Measurements from ENCODE around the gene MMP17.

Gene MMP17

DNA sequence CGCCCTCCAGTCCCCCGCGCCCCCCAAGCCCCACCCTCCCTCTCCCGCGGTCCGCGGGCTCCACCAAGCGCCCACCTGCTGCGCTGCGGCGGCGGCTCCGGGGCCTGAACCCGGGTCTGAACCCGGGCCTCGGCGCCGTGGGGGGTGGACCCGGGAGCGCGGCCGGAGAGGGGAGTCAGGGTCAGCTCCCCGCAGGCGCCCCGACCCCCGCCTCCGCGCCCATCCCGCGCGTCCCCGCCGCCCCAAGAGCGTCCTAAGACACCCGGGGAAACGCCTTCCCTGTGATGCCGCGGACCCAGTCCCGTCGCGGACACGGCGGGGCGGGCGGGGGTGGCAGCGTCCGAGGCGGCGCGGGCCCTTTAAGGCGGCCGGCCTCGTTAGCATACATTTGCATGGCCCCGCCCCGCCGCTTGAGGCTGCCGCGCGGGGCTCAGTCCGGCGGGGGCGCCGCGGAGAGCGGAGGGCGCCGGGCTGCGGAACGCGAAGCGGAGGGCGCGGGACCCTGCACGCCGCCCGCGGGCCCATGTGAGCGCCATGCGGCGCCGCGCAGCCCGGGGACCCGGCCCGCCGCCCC lies at the start of gene MMP17:
Gene MMP17, plus strand, starts transcription at position 433 of the 574 bp plus-strand sequence. Its CDS starts 102 bp downstream, at position 535.
- DNase-seq (ENCODE audit: low spot score), result peak; percentile 46

- no peak for DNase-seq (ENCODE audit: low spot score)
Measured at GRCh38 chr12:131779027-131779426, 49.2 kb upstream of the MMP17 start.

DNA sequence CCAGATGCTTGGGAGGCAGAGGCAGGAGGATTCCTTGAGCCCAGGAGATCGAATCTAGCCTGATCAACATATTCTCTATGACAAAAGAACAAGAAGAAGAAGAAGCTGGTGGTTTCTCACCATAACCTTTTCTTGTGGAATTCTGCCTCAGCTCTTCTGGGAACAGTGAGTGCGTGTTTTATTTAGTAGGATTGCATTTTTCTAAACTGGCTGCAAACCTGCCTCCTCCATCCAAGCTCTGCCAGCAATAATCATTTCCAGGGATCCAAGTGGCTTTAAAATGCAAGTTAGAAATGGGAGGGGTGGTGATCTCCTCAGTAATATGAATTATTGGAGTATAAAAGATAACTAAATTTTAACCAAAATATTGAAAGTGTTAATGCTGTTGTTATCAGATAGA lies 46.1 kb upstream of the MMP17 start:
- DNase-seq (ENCODE audit: low spot score), result no peak

DNA sequence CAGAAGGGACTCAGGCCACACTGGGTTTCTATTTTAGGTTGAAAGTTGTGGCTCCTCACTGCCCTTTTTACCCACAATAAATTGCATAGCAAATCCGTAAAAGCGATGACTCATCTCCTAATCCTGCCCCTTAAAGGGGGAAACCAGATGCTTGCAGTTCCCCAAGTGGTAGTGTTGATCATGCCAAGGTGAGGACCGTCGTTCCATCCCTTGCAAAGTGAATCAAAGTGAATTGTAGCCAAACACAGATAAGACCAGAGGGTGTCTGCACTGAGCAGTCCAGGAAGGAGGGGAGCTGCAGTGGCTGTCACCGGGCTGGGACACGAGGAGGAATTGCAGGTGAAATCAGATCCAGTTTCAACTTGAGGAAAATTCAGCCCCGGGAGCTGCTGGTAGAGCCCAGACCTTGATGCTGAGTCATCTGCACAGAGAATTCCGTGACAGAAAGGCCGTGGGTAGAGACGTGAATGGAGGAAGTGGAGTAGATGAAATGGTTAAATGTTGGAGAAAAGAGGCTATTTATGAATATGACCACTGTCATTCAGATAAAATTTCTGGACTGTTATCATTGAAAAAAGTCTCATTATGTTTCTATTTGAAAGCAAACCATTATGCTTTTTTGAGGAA lies 44.2 kb upstream of the MMP17 start:
- DNase-seq (ENCODE audit: low spot score), result no peak

- no peak for DNase-seq (ENCODE audit: low spot score)
Measured at GRCh38 chr12:131784909-131785762, 43.1 kb upstream of the MMP17 start.

- DNase-seq (ENCODE audit: low spot score), result no peak
Measured at GRCh38 chr12:131785763-131786330, 42.3 kb upstream of the MMP17 start.

DNA sequence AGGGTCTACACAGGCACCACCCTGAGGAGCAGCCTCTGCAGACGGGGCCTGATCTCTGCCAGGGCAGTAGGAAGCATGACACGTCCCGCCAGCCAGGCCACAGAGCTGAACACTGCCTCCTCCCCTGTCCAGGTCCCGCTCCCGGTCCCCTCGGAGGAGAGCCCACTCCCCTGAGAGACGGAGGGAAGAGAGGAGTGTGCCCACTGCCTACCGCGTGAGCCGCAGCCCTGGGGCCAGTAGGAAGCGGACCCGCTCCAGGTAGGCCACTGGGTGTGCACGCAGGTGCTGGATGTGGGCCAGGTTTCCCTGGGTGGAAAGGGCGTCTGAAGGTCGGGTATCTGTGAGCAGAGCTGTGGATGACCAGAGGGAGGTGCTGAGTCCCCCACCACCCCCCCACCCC lies 41.9 kb upstream of the MMP17 start:
- DNase-seq (ENCODE audit: low spot score), result no peak

GRCh38 chr12:131787143-131787660 lies 41.0 kb upstream of the MMP17 start:
- DNase-seq (ENCODE audit: low spot score), result no peak

DNA sequence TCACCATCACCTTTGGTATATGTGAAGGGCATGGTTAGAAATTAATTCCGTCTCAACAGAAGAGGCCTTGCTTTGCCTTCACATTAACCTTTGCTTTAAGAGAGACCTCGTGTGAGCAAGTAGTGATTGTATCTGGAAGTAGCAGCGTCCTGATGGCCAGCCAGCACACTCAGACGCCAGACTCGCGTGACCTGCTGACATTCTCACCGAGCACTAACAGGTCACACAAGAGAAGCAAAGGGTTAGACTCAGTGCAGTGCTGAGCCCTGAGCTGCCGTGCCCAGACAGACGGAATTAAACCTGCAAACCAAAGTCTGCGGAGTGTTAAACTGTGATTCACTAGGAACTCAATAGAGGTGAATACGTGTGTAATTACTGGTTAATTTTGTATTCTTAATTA lies 40.1 kb upstream of the MMP17 start:
- DNase-seq (ENCODE audit: low spot score), result no peak

DNA sequence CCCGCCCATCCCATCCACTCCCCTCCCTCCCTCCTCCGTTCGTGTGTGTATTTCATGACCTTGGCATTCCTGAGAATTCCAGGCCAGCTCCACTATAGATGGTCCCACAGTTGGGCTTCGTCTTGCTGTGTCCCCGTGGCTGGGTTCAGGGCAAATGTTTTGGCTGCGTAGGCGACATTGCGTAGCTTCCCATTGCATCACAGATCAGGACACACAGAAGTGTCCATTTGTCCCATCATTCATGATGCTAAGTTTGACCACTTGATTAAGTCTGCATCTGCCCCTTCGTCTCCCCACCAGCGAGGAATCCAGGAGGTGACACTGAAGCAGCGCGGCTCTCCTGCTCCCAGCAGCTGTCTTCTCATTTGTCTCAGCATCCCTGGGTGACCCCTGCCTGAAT lies 38.6 kb upstream of the MMP17 start:
- DNase-seq (ENCODE audit: low spot score), result no peak

DNA sequence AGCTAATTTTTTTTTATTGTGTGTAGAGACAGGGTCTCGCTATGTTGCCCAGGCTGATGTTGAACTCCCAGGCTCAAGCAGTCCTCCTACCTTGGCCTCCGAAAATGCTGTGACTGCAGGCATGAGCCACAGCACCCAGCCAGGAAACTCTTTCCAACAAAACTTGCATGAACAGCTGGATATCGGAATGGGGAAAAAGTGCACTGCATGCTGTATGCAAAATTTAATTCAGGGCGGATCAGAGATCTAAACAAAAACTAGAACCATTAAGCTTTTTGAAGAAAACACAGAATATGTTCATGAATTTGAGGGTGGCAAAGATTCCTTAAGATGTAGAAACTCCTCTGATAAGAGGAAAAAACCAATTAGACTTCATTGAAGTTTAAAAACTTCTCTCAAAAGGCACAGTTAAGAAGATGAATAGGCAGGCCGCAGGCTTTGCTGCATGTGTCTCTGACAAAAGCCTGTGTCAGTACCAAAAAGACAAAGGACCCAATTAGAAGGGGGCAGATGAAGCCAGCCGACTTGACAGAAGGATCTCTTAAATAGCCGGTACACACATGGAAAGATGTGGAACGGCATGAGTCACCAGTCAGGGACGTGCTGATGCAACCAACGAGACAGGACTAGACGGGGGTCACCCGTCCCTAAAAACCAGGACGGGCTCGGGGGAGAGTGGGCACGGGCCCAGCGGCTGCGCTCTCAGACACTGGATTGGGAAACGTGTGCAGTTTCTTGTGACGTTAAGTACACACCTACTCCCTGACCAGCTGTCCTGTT lies 34.8 kb upstream of the MMP17 start:
- DNase-seq (ENCODE audit: low spot score), result no peak

- DNase-seq (ENCODE audit: low spot score), result no peak
Measured at GRCh38 chr12:131794061-131794460, 34.1 kb upstream of the MMP17 start.

DNA sequence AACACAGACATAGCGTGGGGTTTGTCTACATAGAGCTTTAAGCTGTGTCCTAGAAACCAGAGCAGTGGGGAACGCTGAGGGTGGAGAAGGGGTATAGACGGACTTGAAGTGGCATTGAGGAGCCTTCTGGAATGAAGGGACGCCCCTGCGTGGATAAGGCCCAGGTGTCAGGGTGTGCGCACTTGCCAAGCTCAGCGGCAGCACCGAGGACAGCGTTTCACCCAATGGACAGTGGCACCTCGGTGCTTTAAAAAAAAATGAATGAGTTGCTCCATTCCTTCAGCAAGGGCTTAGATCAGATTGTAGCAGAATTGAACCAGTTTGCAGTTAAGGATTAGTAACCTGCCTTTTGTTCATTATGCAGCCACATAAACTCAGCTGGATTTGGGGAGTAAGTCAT lies 33.6 kb upstream of the MMP17 start:
- DNase-seq (ENCODE audit: low spot score), result no peak

- no peak for DNase-seq (ENCODE audit: low spot score)
Measured at GRCh38 chr12:131795064-131795463, 33.1 kb upstream of the MMP17 start.

- DNase-seq (ENCODE audit: low spot score), result no peak
Measured at GRCh38 chr12:131795690-131796410, 32.3 kb upstream of the MMP17 start.

DNA sequence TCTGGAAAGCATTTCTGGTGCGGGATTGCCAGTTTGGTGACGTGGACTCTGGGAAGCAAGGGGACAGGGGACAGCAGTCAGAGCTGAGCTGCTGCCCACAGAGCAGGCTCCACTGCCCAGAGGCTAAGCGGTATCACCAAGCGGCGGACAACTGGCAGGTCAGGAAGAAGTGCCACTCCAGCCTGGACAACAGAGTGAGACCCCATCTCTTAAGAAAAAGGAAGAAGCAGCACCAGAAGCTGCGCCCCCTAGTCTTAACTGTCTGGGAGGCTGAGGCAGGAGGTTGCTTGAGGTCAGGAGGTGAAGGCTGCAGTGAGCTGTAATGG lies 31.8 kb upstream of the MMP17 start:
- no peak for DNase-seq (ENCODE audit: low spot score)

- peak; percentile 17 for DNase-seq (ENCODE audit: low spot score)
Measured at GRCh38 chr12:131796754-131797587, 31.2 kb upstream of the MMP17 start.

DNA sequence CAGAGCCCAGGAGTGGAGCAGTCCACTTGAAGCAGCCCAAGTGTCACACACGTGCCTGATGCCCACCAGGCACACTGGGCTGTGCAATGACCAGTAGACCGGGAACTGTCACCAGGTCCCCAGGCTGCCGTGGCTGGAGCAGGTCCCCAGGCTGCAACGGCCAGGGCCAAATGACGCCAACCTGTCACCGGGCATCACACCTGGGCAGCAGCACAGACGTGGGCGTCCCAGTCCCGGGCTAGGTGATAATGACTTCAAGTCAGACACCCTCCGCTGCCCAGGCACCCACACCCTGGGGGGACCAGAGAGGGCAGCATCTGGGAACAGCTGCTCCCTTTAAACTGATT lies 30.6 kb upstream of the MMP17 start:
- DNase-seq (ENCODE audit: low spot score), result no peak

GRCh38 chr12:131799195-131799594 lies 29.0 kb upstream of the MMP17 start:
- DNase-seq (ENCODE audit: low spot score), result no peak

- DNase-seq (ENCODE audit: low spot score), result no peak
Measured at GRCh38 chr12:131799828-131800593, 28.2 kb upstream of the MMP17 start.
